Measurements from ENCODE around the gene GATA3. TPM values are rescaled to one million over a fixed set of nuclear protein-coding genes. Genes with fewer than 3 reads are reported as not detected.

Gene GATA3
- 1 to 10 TPM in 1 of 4 donors, under 1 TPM in 2, not detected in 1; 0.35 to 1.3 (median 0.40) TPM for total RNA-seq

DNA sequence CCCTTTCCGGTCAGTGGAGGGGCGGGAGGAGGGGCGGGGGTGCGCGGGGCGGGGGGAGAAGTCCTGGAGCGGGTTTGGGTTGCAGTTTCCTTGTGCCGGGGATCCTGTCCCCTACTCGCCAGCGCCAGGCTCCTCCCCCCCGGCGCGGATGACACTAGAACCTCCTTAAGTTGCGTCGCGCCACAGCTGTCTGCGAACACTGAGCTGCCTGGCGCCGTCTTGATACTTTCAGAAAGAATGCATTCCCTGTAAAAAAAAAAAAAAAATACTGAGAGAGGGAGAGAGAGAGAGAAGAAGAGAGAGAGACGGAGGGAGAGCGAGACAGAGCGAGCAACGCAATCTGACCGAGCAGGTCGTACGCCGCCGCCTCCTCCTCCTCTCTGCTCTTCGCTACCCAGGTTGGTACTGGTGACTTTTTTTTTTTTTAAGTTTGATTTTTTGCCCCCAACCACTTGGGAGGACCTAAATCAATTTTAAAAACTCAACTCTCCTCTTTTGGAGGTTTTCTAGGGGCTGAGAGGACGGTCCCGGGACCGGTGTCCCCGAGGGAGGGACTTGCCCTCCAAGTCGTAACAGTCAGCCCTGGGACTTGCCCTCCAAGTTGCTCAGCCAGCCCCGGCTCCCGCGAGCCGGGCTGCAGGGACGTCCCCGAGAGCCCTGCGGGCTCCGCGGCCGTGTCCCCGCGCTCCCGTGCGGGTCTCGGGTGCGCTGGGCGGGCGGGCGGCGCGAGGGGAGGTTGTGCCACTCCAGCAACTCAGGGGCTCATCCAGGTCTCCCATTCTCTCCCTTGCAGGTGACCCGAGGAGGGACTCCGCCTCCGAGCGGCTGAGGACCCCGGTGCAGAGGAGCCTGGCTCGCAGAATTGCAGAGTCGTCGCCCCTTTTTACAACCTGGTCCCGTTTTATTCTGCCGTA lies at the start of gene GATA3:
TSS of gene GATA3 (plus strand) at position 195 of the 914 bp plus-strand sequence. CDS start 968 bp downstream, outside the sequence.
- Histone ChIP-seq H3K9me3 (no peaks in the 10 kb centered on the region), H3K4me1 (peaks cover 50 to 70% (median 53%) of the 10 kb centered on the region in 3 donors), H3K27me3 (peaks cover 22 to 100% (median 35%) of the 10 kb centered on the region in 4 donors), H3K4me3 (peak within 1 kb of the TSS; percentile 39 to 76 (median 54)), H3K36me3 (no peaks in the 10 kb centered on the region), H3K27ac (peak within 1 kb of the TSS; percentile 8 to 49 (median 22))
- DNase-seq: no peak
- no peak for TF ChIP-seq CTCF (IDR thresholded peaks at IDR 0.05)
- peak in 1 of 4 donors; percentile 42 for TF ChIP-seq POLR2A (IDR thresholded peaks at IDR 0.05)
- WGBS, 2 donors: 5 to 9% methylated on average over 22 to 30 of the region's 65 CpGs
- intact Hi-C loops (cut with DNase I): no loop called here

GRCh38 chr10:8006274-8006999 lies 48.1 kb upstream of the GATA3 start:
- peaks cover 0 to 22% (median 7%) of the 10 kb centered on the region in 3 donors for H3K9me3 ChIP-seq
- no peak for DNase-seq
- intact Hi-C loops (cut with DNase I): no loop called here
- no peak overlapping the region for H3K4me3 ChIP-seq
- 74 to 86% methylated on average over 9 to 10 of the region's 10 CpGs for WGBS, 2 donors
- no peak for TF ChIP-seq CTCF (IDR thresholded peaks at IDR 0.05)
- TF ChIP-seq POLR2A (IDR thresholded peaks at IDR 0.05): no peak
- H3K36me3 ChIP-seq: peaks cover 0 to 34% (median 7%) of the 10 kb centered on the region in 3 donors
- no peaks in the 10 kb centered on the region for H3K27me3 ChIP-seq
- no peaks in the 10 kb centered on the region for H3K4me1 ChIP-seq
- H3K27ac ChIP-seq: no peak overlapping the region

DNA sequence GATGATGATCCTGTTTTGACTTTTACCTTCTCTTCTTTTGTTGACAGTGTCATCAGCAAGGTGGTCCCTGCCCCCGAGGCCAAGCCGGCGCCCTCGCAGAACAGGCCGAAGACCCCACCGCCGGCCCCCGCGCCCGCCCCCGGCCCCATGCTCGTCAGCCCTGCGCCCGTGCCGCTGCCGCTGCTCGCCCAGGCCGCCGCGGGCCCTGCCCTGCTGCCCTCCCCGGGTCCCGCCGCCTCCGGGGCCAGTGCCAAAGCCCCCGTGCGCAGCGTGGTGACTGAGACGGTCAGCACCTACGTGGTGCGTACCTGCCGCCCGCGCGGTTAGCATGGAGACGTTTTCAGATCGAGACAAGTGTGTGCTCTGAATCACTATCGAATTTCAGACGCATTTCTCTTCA lies 45.5 kb upstream of the GATA3 start:
- 92 to 98% methylated on average over 13 to 17 of the region's 38 CpGs for WGBS, 2 donors
- no peak for DNase-seq
- intact Hi-C loops (cut with DNase I): no loop called here
- Histone ChIP-seq H3K27ac (no peak overlapping the region), H3K4me1 (no peaks in the 10 kb centered on the region), H3K9me3 (peaks cover 0 to 14% (median 7%) of the 10 kb centered on the region in 3 donors), H3K27me3 (no peaks in the 10 kb centered on the region), H3K4me3 (no peak overlapping the region), H3K36me3 (peaks cover 0 to 52% (median 12%) of the 10 kb centered on the region in 3 donors)
- TF ChIP-seq CTCF (IDR thresholded peaks at IDR 0.05) (no peak), POLR2A (IDR thresholded peaks at IDR 0.05) (no peak)

GRCh38 chr10:8013006-8013405 lies 41.5 kb upstream of the GATA3 start:
- H3K36me3 ChIP-seq: peaks cover 0 to 81% (median 21%) of the 10 kb centered on the region in 3 donors
- TF ChIP-seq POLR2A (IDR thresholded peaks at IDR 0.05) (no peak), CTCF (IDR thresholded peaks at IDR 0.05) (no peak)
- DNase-seq: no peak
- no peaks in the 10 kb centered on the region for H3K9me3 ChIP-seq
- H3K27me3 ChIP-seq: no peaks in the 10 kb centered on the region
- H3K27ac ChIP-seq: no peak overlapping the region
- intact Hi-C loops (cut with DNase I): no loop called here
- no peak overlapping the region for H3K4me3 ChIP-seq
- no peaks in the 10 kb centered on the region for H3K4me1 ChIP-seq
- WGBS, 2 donors: 94 to 100% methylated on average over 1 of the region's 1 CpG

Measured in esophagus squamous epithelium (tissue), 5 donors.